Stimulated activated CD8-positive, alpha-beta memory T cell treated with anti-CD3 and anti-CD28 coated beads, Interleukin-12 subunit alpha, Interleukin-12 subunit beta, amount 100 ng/mL, for 1 hour (primary cell): ENCODE results near the gene NDUFS8.

Experiments used
- DNase-seq: peaks from one replicate; pipeline ENCODE4 v3.0.0-alpha.2; 2020; ENCODE audit warnings: low read depth

NDUFS8 gene

GRCh38 chr11:68049509-68050370, 19.3 kb downstream of the NDUFS8 start:
- no peak for DNase-seq

- no peak for DNase-seq
Observed at GRCh38 chr11:68050371-68050841, 19.9 kb downstream of the NDUFS8 start.

- no peak for DNase-seq
Observed at GRCh38 chr11:68051191-68052136, 21.0 kb downstream of the NDUFS8 start.

- no peak for DNase-seq
Observed at GRCh38 chr11:68052137-68052873, 21.8 kb downstream of the NDUFS8 start.

- DNase-seq, result no peak
Observed at GRCh38 chr11:68053117-68053516, 22.6 kb downstream of the NDUFS8 start.

- DNase-seq, result no peak
Observed at GRCh38 chr11:68053981-68054812, 23.7 kb downstream of the NDUFS8 start.

- no peak for DNase-seq
Observed at GRCh38 chr11:68056317-68057285, 26.1 kb downstream of the NDUFS8 start.

- DNase-seq, result no peak
Observed at GRCh38 chr11:68057807-68058206, 27.3 kb downstream of the NDUFS8 start.

- DNase-seq, result no peak
Observed at GRCh38 chr11:68061508-68061907, 31.0 kb downstream of the NDUFS8 start.

GRCh38 chr11:68064926-68065325, 34.4 kb downstream of the NDUFS8 start:
- no peak for DNase-seq

- no peak for DNase-seq
Observed at GRCh38 chr11:68065841-68066240, 35.4 kb downstream of the NDUFS8 start.

GRCh38 chr11:68066742-68067141, 36.3 kb downstream of the NDUFS8 start:
- DNase-seq, result no peak

- DNase-seq, result no peak
Observed at GRCh38 chr11:68067991-68068390, 37.5 kb downstream of the NDUFS8 start.

- no peak for DNase-seq
Observed at GRCh38 chr11:68071281-68072048, 41.0 kb downstream of the NDUFS8 start.

- DNase-seq, result no peak
Observed at GRCh38 chr11:68074584-68075352, 44.3 kb downstream of the NDUFS8 start.

- DNase-seq, result no peak
Observed at GRCh38 chr11:68076371-68077042, 46.0 kb downstream of the NDUFS8 start.
